Hepatocyte (in vitro differentiated cells): ENCODE data around the gene GYG1. TPM values are rescaled to one million over a fixed set of nuclear protein-coding genes. Genes with fewer than 3 reads are reported as not detected.

Experiments
- DNase-seq: peaks from one replicate; pipeline ENCODE4 v3.0.0-alpha.2; 2016; ENCODE audit warnings: low spot score
- H2AFZ ChIP-seq: fragments of 200-600 bp; sonication (generic); 2 replicates; pipeline ENCODE4 v1.6.0; 2016; ENCODE audit warnings: antibody characterized with exemption, mild to moderate bottlenecking
- H3K27ac ChIP-seq: fragments of 200-600 bp; sonication (generic); 2 replicates; pipeline ENCODE4 v1.5.1; 2016; ENCODE audit warnings: mild to moderate bottlenecking
- H3K27me3 ChIP-seq: fragments of 200-600 bp; sonication (generic); 2 replicates; pipeline ENCODE4 v1.6.1; 2016
- H3K36me3 ChIP-seq: fragments of 200-600 bp; sonication (generic); replicated peaks from 2 replicates; pipeline ENCODE4 v1.5.1; 2016; ENCODE audit warnings: low read depth; ENCODE audit not compliant: insufficient read depth
- H3K4me1 ChIP-seq: fragments of 200-600 bp; sonication (generic); 2 replicates; pipeline ENCODE4 v1.5.1; 2016; ENCODE audit warnings: mild to moderate bottlenecking, moderate library complexity; ENCODE audit not compliant: insufficient read depth
- H3K4me2 ChIP-seq: fragments of 200-600 bp; sonication (generic); 2 replicates; pipeline ENCODE4 v1.6.0; 2016
- H3K4me3 ChIP-seq: fragments of 200-600 bp; sonication (generic); 2 replicates; pipeline ENCODE4 v1.5.1; 2016; ENCODE audit warnings: mild to moderate bottlenecking
- H3K79me2 ChIP-seq: fragments of 200-600 bp; sonication (generic); 2 replicates; pipeline ENCODE4 v1.6.0; 2017; ENCODE audit warnings: mild to moderate bottlenecking
- H3K9me2 ChIP-seq: fragments of 200-600 bp; sonication (generic); replicated peaks from 2 replicates; pipeline ENCODE4 v1.6.0; 2017; ENCODE audit warnings: mild to moderate bottlenecking; ENCODE audit not compliant: insufficient read depth
- H3K9me3 ChIP-seq: fragments of 200-600 bp; sonication (generic); 2 replicates; pipeline ENCODE4 v1.5.1; 2016; ENCODE audit warnings: low read depth, mild to moderate bottlenecking
- H4K20me1 ChIP-seq: fragments of 200-600 bp; sonication (generic); 2 replicates; pipeline ENCODE4 v1.6.0; 2016; ENCODE audit warnings: mild to moderate bottlenecking; ENCODE audit not compliant: insufficient read depth, poor library complexity, severe bottlenecking
- CTCF ChIP-seq: fragments of 200-600 bp; sonication (generic); IDR thresholded peaks from 2 replicates; pipeline ENCODE4 v1.5.1; 2016; ENCODE audit warnings: antibody characterized with exemption, mild to moderate bottlenecking; ENCODE audit not compliant: poor library complexity
- EZH2 ChIP-seq: fragments of 200-600 bp; sonication (generic); IDR thresholded peaks from 2 replicates; pipeline ENCODE4 v1.6.1; 2016; ENCODE audit warnings: antibody characterized with exemption, mild to moderate bottlenecking, borderline replicate concordance
- EZH2phosphoT487 ChIP-seq: fragments of 200-600 bp; sonication (generic); IDR thresholded peaks from one replicate; pipeline ENCODE4 v1.6.1; 2018; ENCODE audit warnings: antibody characterized with exemption, mild to moderate bottlenecking, low read depth, moderate library complexity; ENCODE audit not compliant: unreplicated experiment, severe bottlenecking
- WGBS: methylation state at CpG from one replicate; pipeline ENCODE4 v1.1.6; 2016; ENCODE audit warnings: low lambda C conversion rate; ENCODE audit errors: missing lambda C conversion rate; 5-methylcytosine and 5-hydroxymethylcytosine counted together
- polyA plus RNA-seq: library from polyadenylated mRNA; unstranded; fragments of >200 nt; fragmentation: Nextera tagmentation; extraction: Ambion mirVana; gene quantifications from 2 replicates; pipeline ENCODE4 v1.2.1, GENCODE V29; 2016
- total RNA-seq: library from RNA; depleted of rRNA; stranded (reverse); fragments of >200 nt; gene quantifications from 2 replicates; pipeline ENCODE4 v1.2.3, GENCODE V29; 2014

GYG1 gene
- 50.3 and 51.8 TPM in 2 replicates for total RNA-seq
- polyA plus RNA-seq, result 26.2 and 27.5 TPM in 2 replicates

GRCh38 chr3:148991219-148992026 lies at the start of gene GYG1:
GYG1 (plus strand) TSS chr3:148991540; CDS start chr3:148991641, 101 bp downstream.
- Histone ChIP-seq H3K4me3 (peak within 1 kb of the TSS; percentile 91), H4K20me1 (no peaks in the 10 kb centered on the region), H3K4me2 (peak within 1 kb of the TSS; percentile 87), H3K4me1 (peaks cover 8% of the 10 kb centered on the region), H3K27ac (peak within 1 kb of the TSS; percentile 96), H2AFZ (peak within 1 kb of the TSS; percentile 100), H3K79me2 (peaks cover 28% of the 10 kb centered on the region), H3K9me3 (no peaks in the 10 kb centered on the region), H3K9me2 (no peaks in the 10 kb centered on the region), H3K36me3 (no peaks in the 10 kb centered on the region), H3K27me3 (no peaks in the 10 kb centered on the region)
- TF ChIP-seq CTCF (peak; percentile 28), EZH2 (no peak)
- DNase-seq, result peak; percentile 90
- WGBS, result 2% methylated on average over 33 of the region's 91 CpGs

- no peaks in the 10 kb centered on the region for H3K4me1 ChIP-seq
- no peak overlapping the region for H3K27ac ChIP-seq
- 34% methylated on average over 2 of the region's 2 CpGs for WGBS
- H3K4me3 ChIP-seq, result no peak overlapping the region
- H2AFZ ChIP-seq, result no peak overlapping the region
- DNase-seq, result peak; percentile 85
- TF ChIP-seq CTCF, result peak; percentile 79
- no peak for TF ChIP-seq EZH2phosphoT487
- H3K36me3 ChIP-seq, result no peaks in the 10 kb centered on the region
- no peaks in the 10 kb centered on the region for H3K9me2 ChIP-seq
- no peaks in the 10 kb centered on the region for H3K27me3 ChIP-seq
- no peaks in the 10 kb centered on the region for H4K20me1 ChIP-seq
- H3K4me2 ChIP-seq, result no peak overlapping the region
- no peaks in the 10 kb centered on the region for H3K79me2 ChIP-seq
- H3K9me3 ChIP-seq, result no peaks in the 10 kb centered on the region
Measured at GRCh38 chr3:148943506-148944205, 47.7 kb upstream of the GYG1 start.

DNA sequence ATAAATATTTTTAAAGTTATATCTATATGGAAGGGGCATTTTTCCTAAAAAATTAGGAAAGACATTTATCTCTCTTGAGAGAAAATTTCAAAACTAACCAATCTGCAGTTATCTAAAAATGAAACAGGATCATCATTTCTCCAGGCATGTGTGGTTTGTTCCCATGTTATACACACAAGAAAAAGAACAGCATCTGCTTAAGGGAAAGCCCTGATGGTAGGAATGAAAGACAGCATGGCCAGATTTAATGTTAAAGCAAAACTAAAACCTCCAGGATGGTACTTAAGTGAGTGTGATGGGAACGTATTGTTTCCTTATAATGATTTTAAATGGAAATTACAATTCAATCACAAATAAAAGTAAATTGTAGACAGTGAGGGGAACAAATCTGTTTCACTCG lies 46.2 kb upstream of the GYG1 start:
- no peaks in the 10 kb centered on the region for H3K79me2 ChIP-seq
- no peak for DNase-seq
- WGBS, result 88% methylated on average over 2 of the region's 2 CpGs
- no peak overlapping the region for H2AFZ ChIP-seq
- no peaks in the 10 kb centered on the region for H4K20me1 ChIP-seq
- no peak overlapping the region for H3K4me2 ChIP-seq
- H3K36me3 ChIP-seq, result no peaks in the 10 kb centered on the region
- no peaks in the 10 kb centered on the region for H3K9me3 ChIP-seq
- H3K4me1 ChIP-seq, result no peaks in the 10 kb centered on the region
- no peak overlapping the region for H3K4me3 ChIP-seq
- H3K27me3 ChIP-seq, result no peaks in the 10 kb centered on the region
- no peaks in the 10 kb centered on the region for H3K9me2 ChIP-seq
- H3K27ac ChIP-seq, result no peak overlapping the region
- TF ChIP-seq EZH2, result no peak
- no peak for TF ChIP-seq EZH2phosphoT487
- no peak for TF ChIP-seq CTCF
